T-helper 2 cell treated with Interferon-gamma antibody and Interleukin-4, amounts not matched to agents 5 μg/mL and 100 μg/mL, for 36 hours (primary cell): ENCODE measurements around the gene SLC25A27.

Experiments used
- DNase-seq: peaks from one replicate; pipeline ENCODE4 v3.0.0; 2021; ENCODE audit warnings: low spot score
- H3K27ac Mint-ChIP-seq: one replicate; pipeline ENCODE4 v1.8.0; 2021; ENCODE audit warnings: mild to moderate bottlenecking, mixed read lengths
- H3K27me3 Mint-ChIP-seq: one replicate; pipeline ENCODE4 v1.8.0; 2021; ENCODE audit warnings: low read depth, mixed read lengths
- H3K36me3 Mint-ChIP-seq: one replicate; pipeline ENCODE4 v1.8.0; 2021; ENCODE audit warnings: low read depth, mixed read lengths
- H3K4me1 Mint-ChIP-seq: one replicate; pipeline ENCODE4 v1.8.0; 2021; ENCODE audit warnings: low read depth, mixed read lengths
- H3K4me3 Mint-ChIP-seq: one replicate; pipeline ENCODE4 v1.8.0; 2022; ENCODE audit warnings: mild to moderate bottlenecking, moderate library complexity, mixed read lengths
- H3K9me3 Mint-ChIP-seq: one replicate; pipeline ENCODE4 v1.8.0; 2021; ENCODE audit warnings: mixed read lengths

The SLC25A27 gene

DNA sequence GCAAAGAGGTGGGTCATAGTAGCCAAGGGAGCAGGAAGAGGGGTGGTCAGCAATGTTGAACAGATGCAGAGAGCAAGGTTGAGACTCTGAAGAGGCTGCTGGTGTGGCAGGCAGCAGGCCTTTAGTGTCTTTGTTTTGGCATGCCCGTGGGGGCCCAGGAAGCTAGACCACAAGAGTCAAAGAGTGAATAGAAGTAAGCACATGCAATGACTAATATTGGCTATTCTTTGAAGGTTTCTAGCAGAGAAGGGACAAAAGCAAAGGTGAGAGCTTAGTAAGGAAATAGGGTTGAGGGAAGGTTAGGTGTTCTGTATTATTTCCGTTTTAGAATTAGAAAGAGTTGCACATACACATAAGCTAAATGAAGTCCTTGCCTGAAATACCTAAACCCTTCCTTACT, 53.7 kb downstream of the SLC25A27 start:
- H3K27ac Mint-ChIP-seq, result no peak overlapping the region
- DNase-seq, result no peak
- H3K9me3 Mint-ChIP-seq, result no peaks in the 10 kb centered on the region
- no peak overlapping the region for H3K4me3 Mint-ChIP-seq
- no peaks in the 10 kb centered on the region for H3K4me1 Mint-ChIP-seq
- no peaks in the 10 kb centered on the region for H3K36me3 Mint-ChIP-seq
- H3K27me3 Mint-ChIP-seq, result peaks cover 29% of the 10 kb centered on the region

DNA sequence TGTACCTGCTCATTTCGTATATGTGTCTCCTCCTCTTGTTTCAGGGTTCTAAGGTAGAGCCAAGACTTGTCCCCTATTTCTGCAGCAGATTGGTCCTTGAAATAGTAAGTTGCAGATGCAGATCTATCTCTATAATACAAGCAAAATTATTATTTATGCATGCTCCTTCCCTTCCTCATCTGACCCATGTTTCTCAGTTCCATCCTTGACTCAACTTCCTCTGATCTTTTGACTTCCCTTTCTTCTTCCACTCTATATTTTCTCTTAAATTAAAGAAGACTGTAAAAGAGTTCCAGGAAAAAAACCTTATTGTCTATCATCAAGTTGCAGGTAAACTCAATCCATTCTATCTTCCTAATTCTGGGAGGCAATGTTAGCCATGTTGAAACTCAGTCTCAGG, 58.7 kb downstream of the SLC25A27 start:
- no peak for DNase-seq
- H3K27me3 Mint-ChIP-seq, result peaks cover 12% of the 10 kb centered on the region
- H3K36me3 Mint-ChIP-seq, result no peaks in the 10 kb centered on the region
- no peak overlapping the region for H3K27ac Mint-ChIP-seq
- no peaks in the 10 kb centered on the region for H3K4me1 Mint-ChIP-seq
- no peak overlapping the region for H3K4me3 Mint-ChIP-seq
- no peaks in the 10 kb centered on the region for H3K9me3 Mint-ChIP-seq

DNA sequence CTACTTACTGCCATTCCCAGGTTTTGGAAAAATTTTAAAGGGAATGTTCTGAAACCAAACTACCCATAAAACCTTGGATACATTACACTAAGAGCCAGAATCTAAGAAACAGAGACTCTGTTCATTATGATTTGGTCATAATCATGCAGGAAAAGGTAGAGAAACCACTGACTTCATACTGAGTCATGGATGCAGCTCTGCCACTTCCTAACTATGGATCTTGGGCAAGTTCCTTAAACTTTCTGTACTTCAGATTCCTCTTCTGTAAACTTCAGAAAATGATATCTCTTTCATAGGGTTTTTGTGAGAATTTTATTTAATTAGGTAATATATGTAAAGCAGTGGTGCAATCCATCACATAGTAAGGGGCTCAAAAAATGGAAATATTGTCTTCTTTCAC, 62.4 kb downstream of the SLC25A27 start:
- Mint-ChIP-seq H3K9me3 (no peaks in the 10 kb centered on the region), H3K27ac (no peak overlapping the region), H3K27me3 (peaks cover 7% of the 10 kb centered on the region), H3K4me1 (no peaks in the 10 kb centered on the region), H3K4me3 (no peak overlapping the region), H3K36me3 (no peaks in the 10 kb centered on the region)
- DNase-seq, result no peak

DNA sequence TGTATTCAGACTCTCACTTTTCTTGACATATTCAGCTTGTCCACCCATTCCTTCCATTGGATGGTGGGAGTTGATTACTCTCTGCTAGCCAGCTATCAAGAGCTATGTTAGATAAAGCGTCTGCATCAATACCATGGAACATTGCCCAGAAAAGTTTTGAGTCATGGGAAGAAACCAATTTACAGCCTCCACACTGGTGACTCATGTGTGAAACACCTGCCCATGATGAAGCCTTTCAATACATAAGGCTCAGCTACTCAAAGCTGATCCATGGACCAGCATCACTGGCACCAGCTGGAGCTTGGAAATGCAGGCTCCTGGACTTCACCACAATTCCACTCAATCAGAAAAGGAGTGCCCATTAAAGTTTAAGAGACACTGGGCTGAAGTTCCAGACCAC, 66.3 kb downstream of the SLC25A27 start:
- Mint-ChIP-seq H3K27me3 (peaks cover 2% of the 10 kb centered on the region), H3K9me3 (no peaks in the 10 kb centered on the region), H3K36me3 (no peaks in the 10 kb centered on the region), H3K4me3 (no peak overlapping the region), H3K4me1 (no peaks in the 10 kb centered on the region), H3K27ac (no peak overlapping the region)
- DNase-seq, result no peak

DNA sequence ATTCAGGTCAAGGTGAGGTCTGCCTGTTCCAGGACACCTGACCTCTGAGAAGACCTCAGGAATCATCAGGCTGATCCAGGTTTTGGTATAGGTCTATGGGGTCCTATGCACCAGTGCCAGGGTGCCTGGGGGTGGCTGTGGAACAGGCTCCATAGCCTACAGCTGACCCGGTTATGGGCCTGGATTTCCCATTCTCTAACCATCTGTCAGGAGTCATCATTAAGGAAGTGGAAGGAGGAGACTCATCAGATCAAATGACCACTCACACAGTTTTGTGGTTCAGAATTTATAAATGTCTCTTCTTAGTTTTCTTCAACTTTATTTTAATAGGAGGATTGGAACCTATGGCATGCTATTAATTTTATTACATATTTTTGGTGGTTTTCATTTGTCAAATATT, 67.6 kb downstream of the SLC25A27 start:
- peaks cover 2% of the 10 kb centered on the region for H3K27me3 Mint-ChIP-seq
- no peak for DNase-seq
- H3K9me3 Mint-ChIP-seq, result no peaks in the 10 kb centered on the region
- H3K4me3 Mint-ChIP-seq, result no peak overlapping the region
- H3K36me3 Mint-ChIP-seq, result no peaks in the 10 kb centered on the region
- H3K27ac Mint-ChIP-seq, result no peak overlapping the region
- no peaks in the 10 kb centered on the region for H3K4me1 Mint-ChIP-seq
